ENCODE measurements around the gene TLE1.

TLE1 gene

DNA sequence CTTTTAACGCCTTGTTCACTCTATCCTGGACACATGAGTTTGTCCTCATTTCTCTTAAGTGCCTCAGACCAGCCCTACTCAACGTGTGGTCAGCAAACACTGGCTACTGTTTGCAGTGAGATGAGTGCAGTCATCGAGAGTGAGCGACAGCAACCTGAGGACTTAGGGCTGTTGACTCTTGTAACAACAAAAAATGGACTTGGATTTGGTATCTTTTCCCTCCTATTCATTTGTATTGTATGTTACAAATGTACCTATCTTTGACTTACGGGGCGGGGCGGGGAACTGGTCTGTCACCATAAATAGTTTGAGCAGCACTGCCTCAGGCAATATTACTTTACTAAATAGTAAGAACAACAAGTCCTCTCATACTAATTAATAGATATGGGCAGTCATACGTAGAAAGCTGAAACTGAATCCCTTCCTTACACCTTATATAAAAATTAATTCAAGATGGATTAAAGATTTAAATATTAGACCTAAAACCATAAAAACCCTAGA, 84.1 kb downstream of the TLE1 start:
- H3K27me3 ChIP-seq (ENCODE audit: insufficient read depth, low read depth), result no peaks in the 10 kb centered on the region
- no peak overlapping the region for H3K27ac ChIP-seq
- H3K4me3 ChIP-seq (IDR thresholded peaks at IDR 0.05; ENCODE audit: insufficient read depth, low read depth, low read length), result no peak overlapping the region

DNA sequence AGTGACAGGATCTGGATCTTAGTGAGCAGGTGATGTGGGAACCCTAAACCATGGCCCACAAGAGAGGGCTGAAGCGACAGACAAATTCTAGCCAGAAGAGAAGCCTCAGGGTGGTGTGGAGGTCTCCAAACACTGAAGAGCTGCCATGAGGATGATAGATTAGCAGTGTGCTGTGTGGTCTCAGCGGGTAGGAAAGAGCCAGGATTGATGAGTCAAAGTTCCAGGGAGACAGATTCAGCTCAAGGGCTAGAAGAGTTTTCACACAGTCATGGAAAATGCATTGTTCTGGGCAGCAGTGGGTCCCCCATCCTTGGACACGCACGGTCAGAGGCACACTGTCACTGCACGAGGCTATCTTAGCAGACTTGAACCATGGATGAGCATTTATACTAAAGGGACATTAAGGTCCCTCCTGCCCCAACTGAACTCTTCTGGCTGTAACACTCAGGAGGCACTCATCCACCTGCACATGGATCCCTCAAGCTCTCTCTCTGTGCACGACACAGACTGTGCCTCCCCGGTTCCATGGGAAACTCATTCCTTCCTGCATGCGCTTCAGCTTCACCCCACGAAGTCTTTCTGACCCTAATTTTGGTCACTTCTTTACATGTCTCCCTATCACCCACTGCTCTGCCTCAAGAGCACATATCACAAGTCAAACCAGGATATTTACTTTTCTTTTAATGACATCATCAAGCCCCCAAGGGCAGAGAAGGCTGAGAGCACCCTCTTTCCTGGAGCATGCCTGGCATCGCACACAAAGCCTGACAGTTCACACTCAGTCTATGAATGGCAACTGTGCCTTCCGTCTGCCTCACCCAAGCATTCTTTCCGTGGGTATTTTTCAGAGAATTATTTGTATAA, 84.8 kb downstream of the TLE1 start:
- Histone ChIP-seq H3K4me2 (no peak overlapping the region), H3K27me3 (ENCODE audit: insufficient read depth, low read depth) (no peaks in the 10 kb centered on the region), H3K79me2 (ENCODE audit: insufficient read depth, low read depth) (no peaks in the 10 kb centered on the region), H3K4me1 (ENCODE audit: low read depth, poor library complexity, severe bottlenecking) (peaks cover 23% of the 10 kb centered on the region), H2AFZ (ENCODE audit: low read depth) (no peak overlapping the region), H4K20me1 (ENCODE audit: insufficient read depth) (no peaks in the 10 kb centered on the region), H3K4me3 (IDR thresholded peaks at IDR 0.05; ENCODE audit: insufficient read depth, low read depth, low read length) (no peak overlapping the region), H3K27ac (no peak overlapping the region), H3K36me3 (ENCODE audit: insufficient read depth) (no peaks in the 10 kb centered on the region), H3K9ac (no peak overlapping the region)
- TF ChIP-seq, protein P1, sequence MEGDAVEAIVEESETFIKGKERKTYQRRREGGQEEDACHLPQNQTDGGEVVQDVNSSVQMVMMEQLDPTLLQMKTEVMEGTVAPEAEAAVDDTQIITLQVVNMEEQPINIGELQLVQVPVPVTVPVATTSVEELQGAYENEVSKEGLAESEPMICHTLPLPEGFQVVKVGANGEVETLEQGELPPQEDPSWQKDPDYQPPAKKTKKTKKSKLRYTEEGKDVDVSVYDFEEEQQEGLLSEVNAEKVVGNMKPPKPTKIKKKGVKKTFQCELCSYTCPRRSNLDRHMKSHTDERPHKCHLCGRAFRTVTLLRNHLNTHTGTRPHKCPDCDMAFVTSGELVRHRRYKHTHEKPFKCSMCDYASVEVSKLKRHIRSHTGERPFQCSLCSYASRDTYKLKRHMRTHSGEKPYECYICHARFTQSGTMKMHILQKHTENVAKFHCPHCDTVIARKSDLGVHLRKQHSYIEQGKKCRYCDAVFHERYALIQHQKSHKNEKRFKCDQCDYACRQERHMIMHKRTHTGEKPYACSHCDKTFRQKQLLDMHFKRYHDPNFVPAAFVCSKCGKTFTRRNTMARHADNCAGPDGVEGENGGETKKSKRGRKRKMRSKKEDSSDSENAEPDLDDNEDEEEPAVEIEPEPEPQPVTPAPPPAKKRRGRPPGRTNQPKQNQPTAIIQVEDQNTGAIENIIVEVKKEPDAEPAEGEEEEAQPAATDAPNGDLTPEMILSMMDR (conservative IDR thresholded peaks at IDR 0.05; ENCODE audit: low read depth, low read length), result no peak

More for the DNA sequence above, 84.1 kb downstream of the TLE1 start:
- no peaks in the 10 kb centered on the region for H3K79me2 ChIP-seq (ENCODE audit: insufficient read depth, low read depth)
- no peak overlapping the region for H3K9ac ChIP-seq
- H3K4me2 ChIP-seq, result no peak overlapping the region
- no peak overlapping the region for H2AFZ ChIP-seq (ENCODE audit: low read depth)
- peaks cover 16% of the 10 kb centered on the region for H3K4me1 ChIP-seq (ENCODE audit: low read depth, poor library complexity, severe bottlenecking)
- H3K36me3 ChIP-seq (ENCODE audit: insufficient read depth), result no peaks in the 10 kb centered on the region
- TF ChIP-seq, protein P1 (conservative IDR thresholded peaks at IDR 0.05; ENCODE audit: low read depth, low read length), result no peak
- no peaks in the 10 kb centered on the region for H4K20me1 ChIP-seq (ENCODE audit: insufficient read depth)

DNA sequence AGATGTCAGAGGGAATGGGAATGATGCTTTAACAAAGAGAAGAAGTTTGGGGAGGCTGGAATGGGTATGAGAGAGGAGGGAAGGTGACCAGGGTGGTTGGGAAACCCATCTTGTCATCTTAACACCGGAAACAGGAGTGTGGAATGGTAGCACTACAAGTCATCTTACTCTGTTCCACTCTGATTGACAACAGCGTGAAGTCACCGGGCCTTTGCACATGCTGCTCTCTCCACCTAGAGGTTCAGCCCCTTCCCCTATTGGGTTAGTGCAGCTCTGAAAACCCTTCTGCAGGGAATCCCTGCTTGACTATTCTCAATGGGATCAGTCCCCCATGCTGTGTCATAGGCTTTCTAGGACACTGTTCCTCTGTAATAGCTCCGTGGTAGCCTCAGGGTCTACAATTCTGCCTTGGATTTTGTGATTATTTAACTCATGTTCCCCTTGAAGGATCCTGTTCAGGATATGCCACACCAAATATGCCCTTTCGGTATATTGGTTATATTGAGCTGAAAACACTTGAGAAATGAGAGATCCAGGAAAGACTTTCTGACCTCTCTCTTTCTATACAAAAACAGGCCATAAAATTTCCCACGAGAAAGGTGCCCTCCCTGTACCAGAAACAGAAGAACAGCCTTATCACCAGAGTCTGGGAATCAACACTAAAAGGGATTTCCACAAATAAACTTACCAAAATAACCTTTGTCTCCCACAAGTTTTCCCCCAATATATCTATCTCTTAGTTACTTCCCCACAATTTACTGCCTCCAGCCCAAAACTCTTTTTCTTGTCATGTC, 86.3 kb downstream of the TLE1 start:
- Histone ChIP-seq H3K4me1 (ENCODE audit: low read depth, poor library complexity, severe bottlenecking) (peaks cover 25% of the 10 kb centered on the region), H3K9ac (no peak overlapping the region), H3K36me3 (ENCODE audit: insufficient read depth) (no peaks in the 10 kb centered on the region), H3K27ac (no peak overlapping the region), H3K4me2 (no peak overlapping the region), H4K20me1 (ENCODE audit: insufficient read depth) (no peaks in the 10 kb centered on the region), H3K27me3 (ENCODE audit: insufficient read depth, low read depth) (no peaks in the 10 kb centered on the region), H3K79me2 (ENCODE audit: insufficient read depth, low read depth) (no peaks in the 10 kb centered on the region), H3K4me3 (IDR thresholded peaks at IDR 0.05; ENCODE audit: insufficient read depth, low read depth, low read length) (no peak overlapping the region), H2AFZ (ENCODE audit: low read depth) (no peak overlapping the region)
- TF ChIP-seq, protein P1 (conservative IDR thresholded peaks at IDR 0.05; ENCODE audit: low read depth, low read length), result no peak

DNA sequence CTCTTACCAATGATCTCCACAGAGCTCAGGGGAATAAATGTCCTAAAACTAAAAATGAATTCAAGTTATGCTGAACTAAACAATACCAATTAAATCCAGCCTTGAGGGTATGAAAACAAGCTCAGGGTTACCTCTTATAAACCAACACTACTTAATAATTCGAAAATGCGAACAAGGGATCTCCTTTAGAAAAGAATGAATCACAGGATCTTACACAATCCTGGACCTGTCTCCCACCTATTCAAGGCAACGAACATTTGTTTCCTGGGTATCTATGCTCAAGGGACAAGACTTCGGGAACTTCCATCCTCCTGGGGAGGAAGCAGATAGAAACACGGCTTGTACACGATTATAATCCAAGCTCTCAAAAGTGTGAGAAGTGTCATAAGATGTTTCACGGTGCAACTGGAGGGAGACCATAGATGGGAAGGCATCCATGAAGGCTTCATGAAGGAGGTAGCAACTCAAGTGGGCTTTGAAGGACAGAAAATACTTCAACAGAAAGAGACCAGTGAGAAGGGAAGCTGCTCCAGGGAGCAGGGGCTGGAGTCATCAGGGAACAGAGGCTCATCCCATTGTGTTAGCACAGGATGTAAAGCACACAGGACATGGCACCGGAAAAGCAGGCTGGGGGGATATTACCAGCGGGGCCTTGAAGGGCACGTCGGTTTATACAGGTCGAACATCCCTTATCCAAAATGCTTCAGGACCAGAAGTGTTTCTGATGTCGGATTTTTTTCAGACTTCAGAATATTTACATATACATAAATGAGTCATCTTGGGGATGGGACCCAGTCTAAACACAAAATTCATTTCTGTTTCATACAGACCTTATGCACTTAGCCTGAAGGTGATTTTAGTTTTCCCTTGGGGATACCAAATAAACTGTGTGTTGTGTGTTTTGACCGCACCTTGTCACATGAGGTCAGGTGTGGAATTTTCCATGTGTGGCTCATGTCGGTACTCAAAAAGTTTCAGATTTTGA, 87.4 kb downstream of the TLE1 start:
- no peaks in the 10 kb centered on the region for H3K79me2 ChIP-seq (ENCODE audit: insufficient read depth, low read depth)
- TF ChIP-seq, protein P1 (conservative IDR thresholded peaks at IDR 0.05; ENCODE audit: low read depth, low read length), result no peak
- H3K27ac ChIP-seq, result no peak overlapping the region
- peak overlapping the region; percentile 59; the same call in 1 of the 2 replicates for H3K4me2 ChIP-seq
- no peaks in the 10 kb centered on the region for H4K20me1 ChIP-seq (ENCODE audit: insufficient read depth)
- no peak overlapping the region for H3K9ac ChIP-seq
- H3K27me3 ChIP-seq (ENCODE audit: insufficient read depth, low read depth), result no peaks in the 10 kb centered on the region
- H3K4me3 ChIP-seq (IDR thresholded peaks at IDR 0.05; ENCODE audit: insufficient read depth, low read depth, low read length), result no peak overlapping the region
- peaks cover 25% of the 10 kb centered on the region for H3K4me1 ChIP-seq (ENCODE audit: low read depth, poor library complexity, severe bottlenecking)
- H3K36me3 ChIP-seq (ENCODE audit: insufficient read depth), result no peaks in the 10 kb centered on the region
- no peak overlapping the region for H2AFZ ChIP-seq (ENCODE audit: low read depth)

Measured in KMS-11 (cell line).